Stimulated activated naive CD4-positive, alpha-beta T cell (primary cell): ENCODE measurements around the gene EVA1A.

Experiments used
- DNase-seq, 6 experiments: peaks; one replicate each; lab custom pipeline; 2025; lab: John Stamatoyannopoulos, UW

EVA1A gene

DNA sequence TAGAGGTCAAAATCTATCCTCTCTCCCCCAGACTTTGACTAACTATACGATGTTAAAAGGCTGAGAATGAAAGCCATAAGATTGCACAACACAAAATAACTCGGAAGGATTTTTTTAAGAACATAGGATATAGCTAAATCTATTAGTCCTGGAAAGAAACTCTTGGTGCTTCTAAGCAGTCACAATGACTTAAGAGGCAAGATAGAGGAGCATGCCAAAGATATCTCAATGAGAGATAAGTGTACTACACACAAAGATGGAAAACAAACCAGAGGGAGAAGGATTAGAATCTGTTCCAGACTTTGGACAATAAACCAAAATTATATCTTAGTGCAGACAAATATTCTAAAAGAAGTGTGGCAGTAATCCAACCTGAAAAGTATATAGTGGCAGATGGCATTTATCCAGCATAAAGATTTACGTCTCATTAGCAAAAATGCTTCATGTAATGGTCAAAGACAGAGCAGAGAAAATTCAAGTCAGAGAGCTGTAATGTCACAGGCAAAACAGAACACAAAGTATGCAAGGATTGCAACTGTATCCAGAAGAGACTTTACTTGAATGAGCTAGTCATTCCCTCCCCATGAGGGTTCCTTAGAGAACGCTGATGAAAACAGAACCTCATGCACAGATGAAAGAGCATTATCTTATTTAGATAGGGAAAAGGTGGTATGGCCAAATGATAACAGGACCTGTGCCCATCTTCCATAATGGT lies 28.8 kb upstream of the EVA1A start:
- DNase-seq = no peak

DNA sequence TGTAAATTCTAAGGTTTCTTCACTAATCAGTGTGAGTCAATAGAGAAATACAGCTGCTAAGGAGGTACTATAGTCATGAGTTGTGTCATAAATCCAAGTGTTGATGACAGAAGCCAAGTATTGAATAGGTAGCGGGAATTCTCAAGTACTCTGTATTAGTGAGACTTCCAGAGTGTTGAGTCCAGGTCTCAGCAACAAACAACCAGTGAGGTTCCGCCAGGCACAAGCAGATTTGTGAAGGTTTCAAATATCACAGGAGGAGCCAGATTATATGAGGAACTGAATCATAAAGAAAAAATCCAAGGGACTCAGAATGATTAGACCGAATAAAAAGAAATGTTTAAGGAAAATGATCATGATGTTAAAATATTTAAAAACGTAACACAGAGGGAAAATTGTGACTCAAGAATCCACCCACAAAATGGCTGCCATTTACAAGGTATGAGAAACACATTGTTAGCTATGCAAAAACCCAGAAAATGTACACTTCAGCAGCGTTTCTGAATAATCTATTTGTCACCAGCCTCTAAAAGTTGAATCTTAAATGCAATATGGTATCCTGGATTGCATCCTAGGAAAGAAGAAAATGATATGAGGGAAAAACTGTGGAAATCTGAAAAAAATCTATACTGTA lies 27.3 kb upstream of the EVA1A start:
- no peak for DNase-seq

DNA sequence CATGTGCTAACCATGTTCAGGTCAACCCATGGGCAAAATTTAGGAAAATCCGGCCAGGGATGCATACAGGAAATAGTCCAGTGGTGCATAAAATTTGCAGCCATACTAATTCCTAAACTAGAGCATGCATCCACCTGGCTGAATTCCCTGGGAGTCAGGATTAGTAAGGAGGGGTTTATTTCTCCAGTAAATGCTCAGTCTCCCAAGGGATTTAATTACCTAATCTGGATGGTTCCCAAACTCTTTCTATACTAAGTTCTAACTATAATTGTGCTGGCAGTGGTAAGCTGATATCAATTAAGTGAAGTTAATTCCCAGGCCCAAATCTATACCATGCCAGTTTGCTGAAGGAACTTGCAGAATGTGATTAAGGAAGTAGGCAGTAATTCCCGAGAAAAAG lies 26.2 kb upstream of the EVA1A start:
- no peak for DNase-seq

DNA sequence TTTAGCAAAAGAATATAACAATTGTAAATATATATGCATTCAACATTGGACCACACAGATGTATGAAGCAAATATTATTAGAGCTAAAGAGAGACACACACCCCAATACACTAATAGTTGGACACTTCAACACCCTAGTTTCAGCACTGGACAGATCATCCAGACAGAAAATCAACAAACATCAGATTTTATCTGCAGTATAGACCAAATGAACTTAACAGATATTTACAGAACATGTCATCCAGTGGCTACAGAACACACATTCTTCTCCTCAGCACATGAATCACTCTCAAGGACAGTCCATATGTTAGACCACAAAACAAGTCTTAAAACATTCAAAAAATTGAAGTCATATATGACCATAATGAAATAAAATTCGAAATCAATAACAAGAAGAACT lies 22.1 kb upstream of the EVA1A start:
- DNase-seq = no peak

DNA sequence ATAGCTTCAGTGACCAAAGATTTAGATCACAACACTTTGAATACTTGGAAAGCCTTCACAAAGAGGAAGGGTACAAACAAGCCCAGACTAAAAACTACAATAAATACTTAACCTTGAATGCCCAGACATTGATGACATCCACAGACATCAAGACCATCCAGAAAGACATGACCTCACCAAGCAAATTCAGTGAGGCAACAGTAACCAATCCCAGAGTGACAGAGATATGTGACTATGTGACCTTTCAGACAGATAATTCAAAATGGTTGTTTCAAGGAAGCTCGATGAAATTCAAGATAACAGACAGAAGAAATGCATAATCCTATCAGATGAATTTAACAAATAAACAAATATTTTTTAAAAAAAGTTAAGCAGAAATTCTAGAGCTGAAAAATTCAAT lies 19.9 kb upstream of the EVA1A start:
- no peak for DNase-seq

DNA sequence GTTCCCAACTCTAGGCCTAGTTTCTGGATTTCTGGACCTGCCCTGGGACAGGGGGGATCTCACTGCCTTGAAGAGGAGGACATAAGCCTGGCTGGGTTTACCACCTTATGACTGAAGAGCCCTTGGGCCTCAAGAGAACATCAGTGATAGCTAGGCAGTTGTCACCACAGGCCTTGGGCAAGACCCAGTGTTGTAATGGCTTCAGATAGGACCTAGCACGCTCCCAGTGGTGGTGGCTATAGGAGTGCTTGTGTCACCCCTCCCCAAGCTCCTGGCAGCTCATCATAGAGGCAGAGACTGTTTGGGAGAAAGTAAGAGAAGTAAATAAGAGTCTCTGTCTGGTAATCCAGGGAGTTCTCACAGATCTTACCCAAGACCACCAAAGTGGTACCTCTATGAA lies 19.4 kb upstream of the EVA1A start:
- DNase-seq = no peak

DNA sequence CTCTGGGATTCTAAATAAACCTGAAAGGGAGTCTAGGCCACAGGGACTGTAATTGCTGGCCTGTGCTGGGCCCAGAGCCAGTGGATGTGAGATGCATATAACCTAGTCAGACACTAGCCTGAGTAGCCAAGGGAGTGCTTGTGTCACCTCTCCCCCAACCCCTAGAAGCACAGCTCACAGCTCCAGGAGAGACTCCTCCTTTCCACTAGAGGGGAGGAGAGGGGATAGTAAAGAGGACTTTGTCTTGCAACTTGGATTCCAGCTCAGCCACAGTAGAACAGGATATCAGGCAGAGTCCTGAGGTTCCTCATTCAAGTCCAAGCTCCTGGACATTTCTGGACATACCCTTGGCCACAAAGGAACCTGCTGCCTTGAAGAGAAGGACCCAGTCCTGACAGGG lies 18.4 kb upstream of the EVA1A start:
- no peak for DNase-seq

DNA sequence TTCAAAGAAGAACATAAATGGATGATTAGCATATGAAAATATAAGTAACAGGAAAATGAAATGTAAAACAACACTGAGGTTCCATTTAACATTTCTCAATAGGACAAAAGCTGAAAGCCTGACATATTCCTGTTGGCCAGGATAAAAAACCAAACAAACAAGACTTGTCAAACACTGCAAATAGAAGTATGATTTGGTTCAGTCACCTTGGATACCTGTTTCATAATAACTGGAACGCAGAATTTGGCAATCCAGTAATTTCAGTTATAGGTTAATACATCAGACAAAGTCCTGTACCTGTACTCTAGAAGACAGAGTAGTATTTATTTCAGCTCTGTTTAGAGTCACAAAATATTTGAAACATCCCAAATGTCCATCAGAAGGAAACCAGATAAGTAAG lies 16.5 kb upstream of the EVA1A start:
- DNase-seq = no peak

DNA sequence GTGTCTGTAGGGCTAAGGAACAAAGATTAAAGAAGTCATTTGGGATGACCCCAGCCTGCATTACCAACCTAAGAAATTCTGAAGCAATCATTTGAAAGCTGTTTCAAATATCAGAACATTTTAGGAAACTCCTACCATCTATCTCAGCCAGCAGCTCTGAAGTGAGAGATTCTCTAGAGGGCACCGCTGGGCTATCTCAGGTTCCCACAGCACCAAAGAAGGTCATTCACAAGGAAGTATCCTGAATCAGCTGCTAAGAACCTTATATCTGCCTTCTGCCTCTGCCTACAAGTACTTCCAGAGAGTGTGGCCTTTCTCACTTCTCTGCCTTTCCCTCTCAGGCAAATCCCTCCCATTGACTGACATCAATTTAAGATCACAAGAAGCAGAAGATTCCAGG lies 13.4 kb upstream of the EVA1A start:
- DNase-seq = no peak

DNA sequence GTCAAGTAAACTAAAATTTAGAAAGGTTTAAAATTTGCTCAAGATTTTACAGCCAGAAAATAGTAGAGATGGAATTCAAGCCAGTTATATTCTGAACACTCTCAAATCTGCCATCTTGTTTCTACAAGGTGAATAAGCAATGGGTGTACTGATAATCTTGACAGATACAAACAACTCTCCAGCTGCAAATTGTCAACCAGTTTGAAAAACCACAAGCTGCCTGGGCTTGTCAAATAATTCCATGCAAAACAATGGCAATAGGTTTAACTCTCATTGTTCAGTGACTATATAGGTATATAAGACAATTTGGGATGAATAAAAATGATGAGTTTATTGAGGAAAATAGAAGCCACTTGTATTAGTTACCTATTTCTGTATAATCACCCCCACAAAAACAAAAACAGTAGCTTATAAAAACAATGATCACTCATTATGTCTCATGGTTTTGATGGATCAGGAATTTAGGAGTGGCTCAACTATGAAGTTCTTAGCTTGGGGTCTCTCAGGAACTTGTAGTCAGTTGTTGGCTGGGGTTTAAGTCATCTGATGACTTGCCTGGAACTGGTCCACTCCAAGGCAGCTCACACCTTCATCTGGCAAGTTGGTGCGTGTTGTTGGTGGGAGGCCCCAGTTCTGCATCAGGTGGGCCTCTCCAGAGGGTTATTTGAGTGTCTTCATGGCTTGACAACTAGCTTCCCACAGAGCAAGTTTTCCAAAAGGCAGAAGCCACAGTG lies 12.6 kb upstream of the EVA1A start:
- DNase-seq = no peak

DNA sequence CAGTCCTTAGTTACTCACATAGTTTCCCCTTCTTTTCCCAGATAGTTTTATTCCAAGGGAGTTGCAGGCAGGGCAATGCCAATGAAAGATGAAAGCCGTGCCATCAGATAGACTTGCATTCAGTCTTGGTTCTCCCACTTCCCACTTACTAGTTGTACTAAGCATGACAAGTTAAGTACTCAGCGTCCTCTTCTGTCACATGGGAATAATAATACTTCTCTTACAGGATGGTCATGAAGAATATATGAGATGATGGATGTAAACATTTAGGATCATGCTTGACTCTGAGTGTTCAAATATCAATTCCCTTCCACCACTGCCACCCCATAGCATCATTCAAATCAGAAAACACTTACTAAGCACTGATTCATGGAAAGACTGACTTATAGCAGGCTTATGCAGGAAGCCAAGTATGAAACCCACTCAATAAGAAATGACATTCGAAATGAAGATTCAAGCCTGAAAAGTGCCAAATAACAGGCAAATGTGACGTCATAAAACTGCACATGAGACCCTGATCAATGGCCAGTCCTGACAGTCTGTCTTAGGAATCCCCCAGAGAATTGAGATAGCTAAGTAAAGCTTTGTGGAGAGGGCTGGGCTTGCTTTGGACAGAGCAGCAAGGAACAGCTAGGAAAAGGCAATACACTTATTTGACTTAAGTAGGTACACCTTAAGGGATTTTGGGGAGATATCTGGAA lies 11.1 kb upstream of the EVA1A start:
- DNase-seq = no peak

DNA sequence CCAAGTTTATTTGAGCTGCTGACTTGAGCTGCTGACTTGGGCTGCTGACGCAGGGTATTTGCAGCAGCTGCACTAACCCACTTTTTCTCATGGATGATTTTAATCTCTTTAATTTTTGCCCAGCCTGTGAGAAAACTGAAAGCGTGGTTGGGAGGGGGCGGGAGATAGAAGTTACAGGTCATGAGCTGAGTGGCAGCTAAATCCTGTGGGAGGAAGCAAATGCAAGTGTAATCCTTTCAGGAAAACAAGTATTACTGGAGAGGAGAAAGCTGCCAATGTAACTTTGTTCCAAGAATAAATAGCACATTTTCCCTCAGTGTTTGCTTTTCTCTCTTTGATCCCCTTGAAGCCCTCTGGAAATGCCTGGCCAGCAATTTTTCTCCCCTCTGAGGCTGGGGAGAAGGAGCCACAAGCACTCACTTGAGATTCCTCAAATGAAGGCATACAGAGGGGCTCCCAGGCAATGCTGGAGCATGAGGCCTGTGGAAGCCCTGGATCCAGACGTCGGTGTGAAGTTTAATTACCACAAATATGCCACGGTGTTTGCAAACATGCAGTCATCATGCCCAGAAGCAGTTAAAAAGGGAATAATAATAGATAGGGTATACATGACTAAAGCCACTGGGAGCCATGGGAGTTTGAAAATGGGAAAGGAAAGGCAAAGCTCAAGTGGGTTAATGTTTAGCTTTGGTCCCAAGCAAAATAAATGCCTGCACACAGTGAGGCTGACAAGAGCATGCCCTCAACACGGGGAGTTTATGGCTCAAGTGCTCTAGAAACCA lies 10.4 kb upstream of the EVA1A start:
- DNase-seq = no peak

DNA sequence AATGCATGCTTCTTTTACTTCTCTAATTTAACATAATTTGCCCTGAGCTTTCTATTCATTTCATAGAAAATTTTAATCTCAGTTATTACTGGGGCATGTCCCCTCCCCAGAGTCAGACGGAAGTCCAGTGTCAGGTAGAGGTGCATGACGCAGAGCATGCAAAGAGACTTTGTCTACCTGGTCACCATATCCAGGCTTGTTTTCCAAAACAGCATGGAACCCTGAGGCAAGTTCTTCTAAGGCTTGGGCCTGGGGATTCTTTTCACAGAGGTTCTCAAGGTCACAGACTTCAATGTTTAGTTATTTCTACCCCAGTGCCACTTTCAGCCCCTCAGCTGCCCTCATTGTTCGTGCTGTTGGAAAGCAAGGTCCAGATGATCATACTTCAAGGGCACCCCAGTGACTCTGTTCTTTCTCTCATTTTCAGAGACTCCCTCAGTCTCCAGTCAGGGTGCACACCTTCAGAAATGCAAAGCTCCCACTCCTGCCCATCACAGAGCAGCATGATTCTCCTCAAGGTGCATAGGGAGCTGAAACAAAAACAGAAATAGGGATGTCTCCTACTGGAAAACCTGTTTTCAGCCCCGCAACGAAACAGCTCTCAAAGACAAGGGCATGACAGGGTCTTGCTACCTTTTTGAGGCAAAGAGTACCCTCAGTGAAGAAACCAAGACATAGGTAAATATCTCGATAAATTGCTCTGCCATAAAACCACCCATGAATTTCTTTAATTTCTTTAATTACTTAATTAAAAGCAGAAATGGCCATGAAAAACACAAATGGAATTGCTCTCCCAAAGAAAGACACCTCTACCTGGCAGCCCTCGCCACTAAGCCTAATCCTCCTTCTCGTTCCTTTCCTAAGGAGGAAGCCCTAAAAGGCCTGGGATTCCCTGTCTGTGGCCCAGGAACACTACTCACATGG lies 9.5 kb upstream of the EVA1A start:
- DNase-seq = no peak

DNA sequence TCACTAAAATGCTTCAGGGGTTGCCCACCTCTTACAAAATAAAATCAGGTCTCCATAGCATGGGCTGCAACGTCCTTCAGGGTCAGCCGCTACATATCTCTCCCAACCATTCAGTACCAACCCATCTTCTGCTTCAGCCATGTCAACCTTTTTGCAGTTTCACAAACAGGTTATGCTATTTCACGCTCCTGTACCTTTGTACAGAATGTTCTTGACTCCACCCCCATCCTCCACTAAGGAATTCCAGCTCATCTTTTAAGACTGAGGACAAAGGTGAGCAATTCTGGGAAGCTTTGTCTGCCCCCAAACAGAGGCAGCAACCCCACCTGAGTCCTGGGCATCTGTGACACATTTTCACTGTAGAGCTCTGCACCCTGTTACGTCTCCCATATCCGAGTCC lies 8.8 kb upstream of the EVA1A start:
- no peak for DNase-seq

DNA sequence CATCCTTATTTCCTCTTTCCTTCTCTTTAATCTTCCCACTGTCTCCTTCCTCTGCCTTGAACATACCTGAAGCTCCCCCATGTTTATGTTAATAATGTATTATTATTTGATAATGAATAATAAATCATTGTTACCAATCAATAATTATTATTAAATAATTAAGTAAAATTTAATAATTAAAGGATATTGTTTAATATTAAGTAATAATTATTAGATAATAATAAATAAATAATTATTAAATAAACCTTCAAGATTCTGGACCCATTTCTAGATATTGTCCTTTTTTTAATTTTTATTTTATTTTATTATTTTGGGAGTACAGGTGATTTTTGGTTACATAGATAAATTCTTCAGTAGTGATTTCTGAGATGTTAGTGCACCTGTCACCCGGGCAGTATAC lies 7.4 kb upstream of the EVA1A start:
- DNase-seq = no peak

DNA sequence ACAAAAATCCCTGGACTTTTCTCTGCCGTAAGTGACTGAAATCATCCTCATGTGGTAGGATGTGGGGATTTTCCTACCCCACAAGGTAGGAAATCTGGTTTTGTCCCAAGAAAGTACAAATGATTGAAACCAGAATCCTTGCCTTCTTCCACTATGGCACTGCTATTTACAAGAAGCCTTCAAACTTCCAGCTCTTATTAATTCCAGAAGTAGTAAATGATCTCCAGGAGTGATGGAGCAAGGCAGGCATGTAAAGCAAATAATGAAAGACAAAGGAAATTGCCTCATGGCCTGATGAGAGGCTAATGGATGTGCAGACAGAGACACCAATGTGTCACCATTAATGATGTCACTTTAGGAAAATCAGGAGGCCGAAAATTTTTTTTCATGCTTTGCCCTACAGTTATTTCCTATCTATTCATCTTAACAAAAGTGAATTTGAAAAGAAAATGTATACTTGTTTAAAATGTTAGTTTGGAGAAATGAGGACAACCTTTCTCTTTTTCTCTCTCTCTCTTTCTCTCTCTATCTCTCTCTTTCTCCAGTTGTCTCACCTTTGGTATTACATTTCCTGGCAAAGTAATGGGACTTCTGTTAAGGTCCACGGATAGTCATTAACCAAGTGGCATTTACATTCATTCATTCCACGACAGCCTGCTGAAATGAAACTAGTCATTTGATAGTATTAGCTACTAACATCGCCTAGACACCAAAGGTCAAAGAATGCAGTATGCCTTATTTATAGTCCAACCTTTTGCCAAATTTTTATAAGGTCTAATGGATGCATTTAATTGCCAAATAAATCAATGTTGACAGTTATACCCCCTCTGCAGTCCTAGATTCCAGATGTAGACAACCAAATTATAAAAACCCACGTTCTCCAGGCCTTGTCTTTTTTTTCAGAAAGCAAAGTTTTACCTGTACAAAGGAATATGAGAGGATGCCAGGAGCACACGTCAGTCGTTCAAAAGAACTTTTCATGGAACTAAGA lies 5.0 kb upstream of the EVA1A start:
- DNase-seq = no peak

DNA sequence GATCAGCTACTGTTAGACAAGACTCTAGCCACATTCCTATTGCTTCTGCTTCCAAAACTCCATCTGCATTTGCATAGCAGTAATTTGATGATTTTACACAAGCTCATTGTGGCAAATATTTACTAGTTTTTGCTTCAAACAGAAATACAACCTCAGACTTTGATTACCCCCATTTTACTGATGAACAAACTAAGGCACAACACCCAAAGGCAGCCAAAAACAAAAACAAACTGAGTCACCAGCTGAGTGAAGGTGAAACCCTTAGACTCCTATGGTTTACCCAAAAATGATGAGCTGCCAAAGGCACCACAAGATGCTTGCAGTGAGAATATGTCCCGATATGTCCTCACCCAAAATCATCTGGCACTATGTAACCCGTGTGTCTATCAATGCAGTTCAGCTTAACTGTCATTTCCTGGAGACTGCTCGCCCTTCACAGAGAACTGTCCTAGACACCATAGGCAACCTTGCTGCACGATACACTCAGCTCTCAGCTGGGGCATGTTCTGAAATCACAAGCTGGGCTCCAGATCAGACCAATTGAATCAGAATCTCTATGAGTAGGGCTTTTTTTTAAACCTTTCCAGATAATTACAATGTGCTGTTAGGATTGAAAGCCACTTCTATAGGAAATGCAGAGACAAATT lies 4.1 kb upstream of the EVA1A start:
- no peak for DNase-seq

DNA sequence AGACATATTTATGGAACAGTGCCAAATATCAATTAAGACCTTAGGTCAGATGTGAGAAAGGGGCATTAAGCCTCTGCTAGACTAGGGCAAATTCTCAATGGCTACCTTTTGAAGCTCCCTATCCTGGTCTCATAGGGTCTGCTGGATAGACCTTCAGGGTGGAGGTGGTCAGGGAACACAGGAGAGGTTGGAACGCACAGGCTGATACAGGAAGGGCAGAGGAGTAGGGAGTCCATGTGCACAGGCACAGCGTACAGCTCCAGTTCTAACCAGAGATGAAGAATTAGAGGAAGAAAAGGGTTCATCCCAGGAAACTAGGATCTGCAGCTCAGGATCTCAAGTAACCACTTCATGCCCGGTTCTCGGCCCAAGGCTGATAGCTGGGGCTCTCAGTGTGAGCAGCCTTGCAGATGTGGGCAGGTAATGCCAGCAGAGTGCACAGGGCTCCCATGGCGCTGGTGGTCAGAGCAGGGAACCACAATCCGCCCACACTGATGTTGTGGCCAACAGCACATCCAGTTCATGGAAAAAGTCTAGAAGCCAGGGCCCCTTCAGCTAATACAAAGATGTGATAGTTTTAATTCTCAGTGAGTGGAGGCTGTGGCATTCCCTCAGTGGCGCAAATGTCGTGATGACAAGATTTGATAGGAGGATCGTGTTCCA lies 3.4 kb upstream of the EVA1A start:
- DNase-seq = no peak

DNA sequence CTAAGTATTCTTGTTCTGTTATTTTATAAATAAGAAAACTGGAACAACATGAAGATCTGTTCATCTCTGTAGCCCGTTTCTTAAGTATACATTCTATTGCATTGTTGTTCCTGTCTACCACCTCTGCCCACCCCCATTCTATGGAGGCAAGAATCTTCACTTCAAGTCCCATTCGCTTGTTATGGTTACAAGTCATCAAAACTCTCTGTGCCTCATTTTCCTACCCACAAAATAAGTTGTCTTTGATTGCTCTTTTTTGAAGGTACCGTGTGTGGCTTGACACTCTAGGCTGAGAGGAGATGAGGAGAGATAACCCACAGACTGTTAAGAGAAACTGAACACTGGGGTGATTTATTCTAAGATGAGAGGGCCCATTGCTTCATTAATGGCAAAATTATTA lies 2.9 kb upstream of the EVA1A start:
- DNase-seq = peak in 2 of 6 experiments; percentile 17 to 27
